Measurements from ENCODE around the gene CLCNKA. TPM values are rescaled to one million over a fixed set of nuclear protein-coding genes. Genes with fewer than 3 reads are reported as not detected.

CLCNKA gene
- total RNA-seq (2021): 1.0 and 1.1 TPM in 2 replicates
- Bru-seq, nascent RNA: not detected
- BruChase-seq, experiment 1, labeled RNA remaining after a 2-hour chase: percentile 28 among the genes with signal in this experiment
- percentile 17 among the genes with signal in this experiment for BruChase-seq, experiment 2, labeled RNA remaining after a 6-hour chase
- long read RNA-seq: 0 reads

DNA sequence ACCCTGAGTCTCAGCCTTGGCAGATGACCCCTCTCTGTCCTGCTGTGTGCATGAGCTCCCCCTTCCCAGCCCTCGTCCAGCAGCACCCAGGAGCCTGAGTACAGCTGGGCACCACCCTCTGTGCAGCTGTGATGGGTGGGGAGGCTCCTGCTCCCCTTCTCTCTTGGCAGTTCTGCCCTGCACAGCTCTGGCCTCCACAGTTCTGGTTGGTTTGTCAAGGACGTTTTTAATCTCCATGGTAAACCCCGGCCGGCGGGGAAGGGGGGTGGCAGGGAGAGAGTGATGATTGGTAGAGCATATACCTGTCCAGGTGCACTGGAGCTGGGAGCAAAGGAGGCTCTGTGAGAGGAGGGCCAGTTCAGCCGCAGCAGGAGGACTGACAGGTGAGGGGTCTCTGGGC, at the start of gene CLCNKA:
TSS of gene CLCNKA (plus strand) at position 356 of the 400 bp plus-strand sequence. CDS start 584 bp downstream, outside the sequence.
- H3F3A ChIP-seq (ENCODE audit: insufficient read depth, low read depth): 0 out of 2 replicates have a peak, but pooled peaks cover 3% of the 10 kb centered on the region
- no TSS peak for BruUV-seq (replicated peaks)
- ChIA-PET POLR2A (ENCODE audit: unreplicated experiment) (no interaction called here), CTCF (no interaction called here)
- TF ChIP-seq, protein P1, sequence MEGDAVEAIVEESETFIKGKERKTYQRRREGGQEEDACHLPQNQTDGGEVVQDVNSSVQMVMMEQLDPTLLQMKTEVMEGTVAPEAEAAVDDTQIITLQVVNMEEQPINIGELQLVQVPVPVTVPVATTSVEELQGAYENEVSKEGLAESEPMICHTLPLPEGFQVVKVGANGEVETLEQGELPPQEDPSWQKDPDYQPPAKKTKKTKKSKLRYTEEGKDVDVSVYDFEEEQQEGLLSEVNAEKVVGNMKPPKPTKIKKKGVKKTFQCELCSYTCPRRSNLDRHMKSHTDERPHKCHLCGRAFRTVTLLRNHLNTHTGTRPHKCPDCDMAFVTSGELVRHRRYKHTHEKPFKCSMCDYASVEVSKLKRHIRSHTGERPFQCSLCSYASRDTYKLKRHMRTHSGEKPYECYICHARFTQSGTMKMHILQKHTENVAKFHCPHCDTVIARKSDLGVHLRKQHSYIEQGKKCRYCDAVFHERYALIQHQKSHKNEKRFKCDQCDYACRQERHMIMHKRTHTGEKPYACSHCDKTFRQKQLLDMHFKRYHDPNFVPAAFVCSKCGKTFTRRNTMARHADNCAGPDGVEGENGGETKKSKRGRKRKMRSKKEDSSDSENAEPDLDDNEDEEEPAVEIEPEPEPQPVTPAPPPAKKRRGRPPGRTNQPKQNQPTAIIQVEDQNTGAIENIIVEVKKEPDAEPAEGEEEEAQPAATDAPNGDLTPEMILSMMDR (conservative IDR thresholded peaks at IDR 0.05): no peak
- TF ChIP-seq EZH2 (IDR thresholded peaks at IDR 0.05; ENCODE audit: low read depth): no peak
- no peaks in the 10 kb centered on the region for H3K79me2 ChIP-seq (ENCODE audit: low read depth)
- no peak within 1 kb of the TSS for H3K27ac ChIP-seq
- no peaks in the 10 kb centered on the region for H3K4me1 ChIP-seq (replicated peaks; ENCODE audit: insufficient read depth)
- no peaks in the 10 kb centered on the region for H3K36me3 ChIP-seq (ENCODE audit: low read depth)
- no peaks in the 10 kb centered on the region for H3K9me3 ChIP-seq (ENCODE audit: insufficient read depth, low read depth)
- intact Hi-C loops (cut with micrococcal nuclease; ENCODE audit: unreplicated experiment): no loop called here
- no peak within 1 kb of the TSS for H3K4me3 ChIP-seq
- DNase-seq: no peak
- H3K27me3 ChIP-seq (ENCODE audit: insufficient read depth, low read depth): no peaks in the 10 kb centered on the region
- no peak within 1 kb of the TSS for H2AFZ ChIP-seq
- no peaks in the 10 kb centered on the region for H4K20me1 ChIP-seq (ENCODE audit: insufficient read depth)
- no peaks in the 10 kb centered on the region for H3K9me2 ChIP-seq (ENCODE audit: insufficient read depth)
- H3K4me2 ChIP-seq: no peak within 1 kb of the TSS

DNA sequence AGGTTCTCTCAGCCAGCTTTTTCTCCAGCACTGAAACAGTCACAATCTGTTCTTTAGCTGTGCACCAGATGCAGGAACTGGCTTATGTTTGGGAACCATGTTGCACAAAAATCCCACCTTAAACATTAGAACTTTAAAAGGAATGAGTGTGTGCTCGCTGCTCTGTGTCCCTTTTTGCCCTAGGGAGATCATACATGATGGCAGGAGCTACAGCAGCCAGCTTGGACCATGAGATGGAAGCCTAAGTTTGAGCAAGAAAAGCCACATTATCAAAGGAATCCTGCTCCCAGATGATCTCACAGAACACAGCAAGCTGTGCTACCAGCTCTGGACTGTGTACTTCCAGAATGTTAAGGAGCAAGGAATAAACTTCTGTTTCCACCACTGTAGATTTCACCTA, 49.4 kb upstream of the CLCNKA start:
- no peaks in the 10 kb centered on the region for H3K27me3 ChIP-seq (ENCODE audit: insufficient read depth, low read depth)
- no peaks in the 10 kb centered on the region for H3K36me3 ChIP-seq (ENCODE audit: low read depth)
- intact Hi-C loops (cut with micrococcal nuclease; ENCODE audit: unreplicated experiment): no loop called here
- H3K4me2 ChIP-seq: no peak overlapping the region
- no peak for TF ChIP-seq EZH2 (IDR thresholded peaks at IDR 0.05; ENCODE audit: low read depth)
- TF ChIP-seq, protein P1 (conservative IDR thresholded peaks at IDR 0.05): no peak
- no peaks in the 10 kb centered on the region for H4K20me1 ChIP-seq (ENCODE audit: insufficient read depth)
- no peak overlapping the region for H3K27ac ChIP-seq
- no TSS peak for BruUV-seq (replicated peaks)
- no peak for DNase-seq
- H2AFZ ChIP-seq: no peak overlapping the region
- no peaks in the 10 kb centered on the region for H3K9me2 ChIP-seq (ENCODE audit: insufficient read depth)
- POLR2A ChIA-PET (ENCODE audit: unreplicated experiment): no interaction called here
- H3K79me2 ChIP-seq (ENCODE audit: low read depth): peaks cover 13% of the 10 kb centered on the region
- no peaks in the 10 kb centered on the region for H3K9me3 ChIP-seq (ENCODE audit: insufficient read depth, low read depth)
- H3F3A ChIP-seq (ENCODE audit: insufficient read depth, low read depth): no peaks in the 10 kb centered on the region
- CTCF ChIA-PET: interaction anchor here (0.5 kb wide), 1 partner anchor 93 kb away, joined by 4 read pairs; no protein-coding TSS in a partner anchor
- H3K4me3 ChIP-seq: no peak overlapping the region
- H3K4me1 ChIP-seq (replicated peaks; ENCODE audit: insufficient read depth): peaks cover 6% of the 10 kb centered on the region

DNA sequence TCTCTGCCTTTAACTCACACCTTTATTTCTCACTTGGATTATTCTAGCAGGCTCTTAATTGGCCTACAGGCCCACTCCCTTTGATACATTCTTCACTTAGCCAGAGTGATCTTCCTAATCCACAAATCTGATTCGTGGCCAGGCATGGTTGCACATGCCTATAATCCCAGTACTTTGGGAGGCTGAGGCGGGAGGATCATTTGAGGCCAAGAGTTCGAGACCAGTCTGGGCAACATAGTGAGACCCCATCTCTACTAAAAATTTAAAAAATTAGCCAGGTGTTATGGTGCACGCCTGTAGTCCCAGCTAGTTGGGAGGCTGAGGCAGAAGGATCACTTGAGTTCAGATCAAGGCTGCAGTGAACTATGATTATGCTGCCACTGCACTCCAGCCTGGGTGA, 48.1 kb upstream of the CLCNKA start:
- Histone ChIP-seq H3K36me3 (ENCODE audit: low read depth) (no peaks in the 10 kb centered on the region), H3K9me3 (ENCODE audit: insufficient read depth, low read depth) (no peaks in the 10 kb centered on the region), H2AFZ (no peak overlapping the region), H3K4me3 (no peak overlapping the region), H3K9me2 (ENCODE audit: insufficient read depth) (no peaks in the 10 kb centered on the region), H3K4me1 (replicated peaks; ENCODE audit: insufficient read depth) (peaks cover 6% of the 10 kb centered on the region), H3K4me2 (no peak overlapping the region), H4K20me1 (ENCODE audit: insufficient read depth) (no peaks in the 10 kb centered on the region), H3K27ac (no peak overlapping the region), H3F3A (ENCODE audit: insufficient read depth, low read depth) (no peaks in the 10 kb centered on the region), H3K79me2 (ENCODE audit: low read depth) (peaks cover 13% of the 10 kb centered on the region), H3K27me3 (ENCODE audit: insufficient read depth, low read depth) (no peaks in the 10 kb centered on the region)
- DNase-seq: no peak
- intact Hi-C loops (cut with micrococcal nuclease; ENCODE audit: unreplicated experiment): no loop called here
- ChIA-PET CTCF (no interaction called here), POLR2A (ENCODE audit: unreplicated experiment) (no interaction called here)
- no TSS peak for BruUV-seq (replicated peaks)
- no peak for TF ChIP-seq EZH2 (IDR thresholded peaks at IDR 0.05; ENCODE audit: low read depth)
- TF ChIP-seq, protein P1 (conservative IDR thresholded peaks at IDR 0.05): no peak
